HepG2 (cell line): ENCODE measurements around the gene TNFRSF6B. TPM values are rescaled to one million over a fixed set of nuclear protein-coding genes. Genes with fewer than 3 reads are reported as not detected.

Source experiments
- EED ChIP-seq: sonication (generic); formaldehyde crosslinking; IDR thresholded peaks from 2 replicates; pipeline ENCODE4 v1.5.0; 2020; ENCODE audit warnings: mild to moderate bottlenecking, missing genetic modification reagents
- HOXD1 ChIP-seq: sonication (generic); formaldehyde crosslinking; IDR thresholded peaks from 2 replicates; pipeline ENCODE4 v1.5.0; 2020; ENCODE audit warnings: missing genetic modification reagents
- MAF1 ChIP-seq: sonication (generic); formaldehyde crosslinking; IDR thresholded peaks from 2 replicates; pipeline ENCODE4 v1.5.0; 2020; ENCODE audit warnings: missing genetic modification reagents, borderline replicate concordance
- NFKB2 ChIP-seq: sonication (generic); formaldehyde crosslinking; IDR thresholded peaks from 2 replicates; pipeline ENCODE4 v1.4.0; 2020; ENCODE audit warnings: missing genetic modification reagents, borderline replicate concordance
- NONO ChIP-seq, 2 experiments: fragments of 450-650 bp in 1 of 2; sonication (generic) in 1 of 2; formaldehyde crosslinking in 1 of 2; IDR thresholded peaks in 1 of 2; conservative IDR thresholded peaks in 1 of 2; 2 replicates each; pipeline versions ENCODE4 v1.6.1 to v1.8.0; 2017 to 2022; ENCODE audit warnings: mild to moderate bottlenecking in 1 of 2, missing genetic modification reagents in 1 of 2, moderate library complexity in 1 of 2
- NRL ChIP-seq: sonication (generic); formaldehyde crosslinking; IDR thresholded peaks from 2 replicates; pipeline ENCODE4 v1.5.0; 2020; ENCODE audit warnings: missing genetic modification reagents, mild to moderate bottlenecking, moderate library complexity, borderline replicate concordance
- RFXAP ChIP-seq: sonication (generic); formaldehyde crosslinking; IDR thresholded peaks from 2 replicates; pipeline ENCODE4 v1.4.0; 2020; ENCODE audit warnings: missing genetic modification reagents, borderline replicate concordance
- ZFP36L1 ChIP-seq: sonication (generic); formaldehyde crosslinking; IDR thresholded peaks from 2 replicates; pipeline ENCODE4 v1.8.0; 2022; ENCODE audit warnings: mild to moderate bottlenecking, missing genetic modification reagents, moderate library complexity
- ZFP62 ChIP-seq: sonication (generic); formaldehyde crosslinking; IDR thresholded peaks from 2 replicates; pipeline ENCODE4 v1.4.0; 2020; ENCODE audit warnings: missing genetic modification reagents
- ZNF235 ChIP-seq: sonication (generic); formaldehyde crosslinking; IDR thresholded peaks from 2 replicates; pipeline ENCODE4 v1.8.1; 2023; ENCODE audit warnings: mild to moderate bottlenecking, missing genetic modification reagents, borderline replicate concordance
- ZNF263 ChIP-seq: sonication (generic); formaldehyde crosslinking; IDR thresholded peaks from 2 replicates; pipeline ENCODE4 v1.4.0; 2020; ENCODE audit warnings: missing genetic modification reagents
- ZNF572 ChIP-seq: sonication (generic); formaldehyde crosslinking; IDR thresholded peaks from 2 replicates; pipeline ENCODE4 v1.5.1; 2020; ENCODE audit warnings: mild to moderate bottlenecking, missing genetic modification reagents
- ZNF792 ChIP-seq: IDR thresholded peaks from 2 replicates; pipeline ENCODE4 v1.6.1; 2016
- polyA plus RNA-seq, 8 experiments: library from polyadenylated mRNA; depleted of rRNA in 3 of 8; stranded (reverse) in 7 of 8; unstranded in 1 of 8; fragments of >200 nt; fragmentation: Illumina TruSeq in 4 of 8; extraction: Trizol in 4 of 8; gene quantifications; 2 replicates each; pipeline versions ENCODE4 v1.2.1 to v1.2.3, GENCODE V29; 2011 to 2016; ENCODE audit warnings: low read depth in 4 of 8, missing spikeins in 1 of 8, mixed read lengths in 1 of 8; ENCODE audit not compliant: insufficient read depth in 1 of 8
- total RNA-seq, 5 experiments: library from RNA; depleted of rRNA; stranded (reverse); fragments of >200 nt; fragmentation: Illumina TruSeq; extraction: Trizol; gene quantifications; 2 replicates each; pipeline ENCODE4 v1.2.3, GENCODE V29; 2016; ENCODE audit warnings: low read depth in 1 of 5
- TF ChIP-seq, protein P1 (sequence below): sonication (generic); formaldehyde crosslinking; IDR thresholded peaks from 2 replicates; pipeline ENCODE4 v1.8.1; 2023; ENCODE audit warnings: mild to moderate bottlenecking, missing genetic modification reagents
- TF ChIP-seq, protein P2 (sequence below): sonication (generic); formaldehyde crosslinking; conservative IDR thresholded peaks from 2 replicates; pipeline ENCODE4 v1.4.0; 2020; ENCODE audit warnings: missing genetic modification reagents
- TF ChIP-seq, protein P3 (sequence below): sonication (generic); formaldehyde crosslinking; IDR thresholded peaks from 2 replicates; pipeline ENCODE4 v1.5.1; 2020; ENCODE audit warnings: mild to moderate bottlenecking, missing genetic modification reagents, borderline replicate concordance
- TF ChIP-seq, protein P4 (sequence below): sonication (generic); formaldehyde crosslinking; IDR thresholded peaks from 2 replicates; pipeline ENCODE4 v1.5.1; 2020; ENCODE audit warnings: missing genetic modification reagents, mild to moderate bottlenecking, borderline replicate concordance
- TF ChIP-seq, protein P5 (sequence below): sonication (generic); formaldehyde crosslinking; IDR thresholded peaks from 2 replicates; pipeline ENCODE4 v1.5.0; 2020; ENCODE audit warnings: mild to moderate bottlenecking, missing genetic modification reagents

Gene TNFRSF6B
- total and polyA plus RNA-seq, 2 of the 13 experiments (the other 11 are each of a cell fraction or from before 2014, with no cell fraction given) = 0.24 TPM; not detected in 1

DNA sequence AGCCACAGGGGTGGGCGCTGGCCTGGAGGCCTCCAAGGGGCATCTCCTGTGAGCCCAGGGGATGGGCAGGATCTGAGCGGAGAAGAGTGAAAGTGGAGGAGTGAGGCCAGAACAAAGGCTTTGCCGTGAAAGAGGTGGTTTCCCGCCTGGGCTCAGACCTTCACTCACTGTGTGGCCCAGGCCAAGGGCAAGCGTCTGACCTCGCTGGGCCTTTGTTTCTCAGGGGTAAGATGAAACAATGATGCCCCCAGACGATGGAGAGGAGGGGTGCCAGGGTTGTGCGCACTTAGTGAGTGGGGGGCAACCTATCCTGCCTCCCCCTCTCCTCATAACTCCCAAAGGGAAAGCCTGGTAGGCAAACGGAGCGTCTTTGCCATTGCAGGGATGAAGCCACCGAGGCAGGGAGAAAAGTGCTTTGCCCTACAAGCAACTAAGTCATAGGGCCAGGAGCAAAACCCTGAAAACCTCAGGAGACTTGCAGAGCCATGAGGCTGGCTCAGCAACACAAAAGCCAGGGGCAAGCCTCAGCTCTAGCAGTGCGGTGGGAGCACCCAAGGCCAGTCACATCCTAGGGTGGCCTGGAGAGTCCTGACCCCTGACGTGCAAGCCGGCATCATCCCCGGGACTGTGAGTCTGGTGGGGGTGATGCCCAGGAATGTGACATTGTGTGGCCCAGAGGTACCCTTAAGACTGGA, 42.3 kb upstream of the TNFRSF6B start (continued):
- TF ChIP-seq EED (CRISPR knock-in tag) (0 out of 2 replicates have a peak, but pooled peaks have one; percentile 49), NRL (CRISPR knock-in tag) (0 out of 2 replicates have a peak, but pooled peaks have one; percentile 11), MAF1 (CRISPR knock-in tag) (no peak), NFKB2 (peak; percentile 67; the same call in 1 of the 2 replicates), ZFP36L1 (CRISPR knock-in tag) (no peak), ZNF263 (CRISPR knock-in tag) (0 out of 2 replicates have a peak, but pooled peaks have one; percentile 20), ZNF235 (CRISPR knock-in tag) (0 out of 2 replicates have a peak, but pooled peaks have one; percentile 61), ZNF572 (CRISPR knock-in tag) (no peak), HOXD1 (CRISPR knock-in tag) (0 out of 2 replicates have a peak, but pooled peaks have one; percentile 15), ZFP62 (CRISPR knock-in tag) (no peak), ZNF792 (CRISPR knock-in tag) (no peak), RFXAP (0 out of 2 replicates have a peak, but pooled peaks have one; percentile 28), NONO (IDR thresholded peaks at IDR 0.05) (no peak), NONO (CRISPR knock-in tag; conservative IDR thresholded peaks at IDR 0.05) (0 out of 2 replicates have a peak, but pooled peaks have one; percentile 1)
- TF ChIP-seq, protein P1, sequence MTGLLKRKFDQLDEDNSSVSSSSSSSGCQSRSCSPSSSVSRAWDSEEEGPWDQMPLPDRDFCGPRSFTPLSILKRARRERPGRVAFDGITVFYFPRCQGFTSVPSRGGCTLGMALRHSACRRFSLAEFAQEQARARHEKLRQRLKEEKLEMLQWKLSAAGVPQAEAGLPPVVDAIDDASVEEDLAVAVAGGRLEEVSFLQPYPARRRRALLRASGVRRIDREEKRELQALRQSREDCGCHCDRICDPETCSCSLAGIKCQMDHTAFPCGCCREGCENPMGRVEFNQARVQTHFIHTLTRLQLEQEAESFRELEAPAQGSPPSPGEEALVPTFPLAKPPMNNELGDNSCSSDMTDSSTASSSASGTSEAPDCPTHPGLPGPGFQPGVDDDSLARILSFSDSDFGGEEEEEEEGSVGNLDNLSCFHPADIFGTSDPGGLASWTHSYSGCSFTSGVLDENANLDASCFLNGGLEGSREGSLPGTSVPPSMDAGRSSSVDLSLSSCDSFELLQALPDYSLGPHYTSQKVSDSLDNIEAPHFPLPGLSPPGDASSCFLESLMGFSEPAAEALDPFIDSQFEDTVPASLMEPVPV (CRISPR knock-in tag) = 0 out of 2 replicates have a peak, but pooled peaks have one; percentile 0
- TF ChIP-seq, protein P2, sequence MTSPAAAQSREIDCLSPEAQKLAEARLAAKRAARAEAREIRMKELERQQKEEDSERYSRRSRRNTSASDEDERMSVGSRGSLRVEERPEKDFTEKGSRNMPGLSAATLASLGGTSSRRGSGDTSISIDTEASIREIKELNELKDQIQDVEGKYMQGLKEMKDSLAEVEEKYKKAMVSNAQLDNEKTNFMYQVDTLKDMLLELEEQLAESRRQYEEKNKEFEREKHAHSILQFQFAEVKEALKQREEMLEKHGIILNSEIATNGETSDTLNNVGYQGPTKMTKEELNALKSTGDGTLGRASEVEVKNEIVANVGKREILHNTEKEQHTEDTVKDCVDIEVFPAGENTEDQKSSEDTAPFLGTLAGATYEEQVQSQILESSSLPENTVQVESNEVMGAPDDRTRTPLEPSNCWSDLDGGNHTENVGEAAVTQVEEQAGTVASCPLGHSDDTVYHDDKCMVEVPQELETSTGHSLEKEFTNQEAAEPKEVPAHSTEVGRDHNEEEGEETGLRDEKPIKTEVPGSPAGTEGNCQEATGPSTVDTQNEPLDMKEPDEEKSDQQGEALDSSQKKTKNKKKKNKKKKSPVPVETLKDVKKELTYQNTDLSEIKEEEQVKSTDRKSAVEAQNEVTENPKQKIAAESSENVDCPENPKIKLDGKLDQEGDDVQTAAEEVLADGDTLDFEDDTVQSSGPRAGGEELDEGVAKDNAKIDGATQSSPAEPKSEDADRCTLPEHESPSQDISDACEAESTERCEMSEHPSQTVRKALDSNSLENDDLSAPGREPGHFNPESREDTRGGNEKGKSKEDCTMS = no peak
- TF ChIP-seq, protein P3, sequence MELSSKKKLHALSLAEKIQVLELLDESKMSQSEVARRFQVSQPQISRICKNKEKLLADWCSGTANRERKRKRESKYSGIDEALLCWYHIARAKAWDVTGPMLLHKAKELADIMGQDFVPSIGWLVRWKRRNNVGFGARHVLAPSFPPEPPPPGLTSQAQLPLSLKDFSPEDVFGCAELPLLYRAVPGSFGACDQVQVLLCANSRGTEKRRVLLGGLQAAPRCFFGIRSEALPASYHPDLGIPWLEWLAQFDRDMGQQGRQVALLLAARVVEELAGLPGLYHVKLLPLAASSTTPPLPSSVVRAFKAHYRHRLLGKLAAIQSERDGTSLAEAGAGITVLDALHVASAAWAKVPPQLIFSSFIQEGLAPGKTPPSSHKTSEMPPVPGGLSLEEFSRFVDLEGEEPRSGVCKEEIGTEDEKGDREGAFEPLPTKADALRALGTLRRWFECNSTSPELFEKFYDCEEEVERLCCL (CRISPR knock-in tag) = no peak
- TF ChIP-seq, protein P4, sequence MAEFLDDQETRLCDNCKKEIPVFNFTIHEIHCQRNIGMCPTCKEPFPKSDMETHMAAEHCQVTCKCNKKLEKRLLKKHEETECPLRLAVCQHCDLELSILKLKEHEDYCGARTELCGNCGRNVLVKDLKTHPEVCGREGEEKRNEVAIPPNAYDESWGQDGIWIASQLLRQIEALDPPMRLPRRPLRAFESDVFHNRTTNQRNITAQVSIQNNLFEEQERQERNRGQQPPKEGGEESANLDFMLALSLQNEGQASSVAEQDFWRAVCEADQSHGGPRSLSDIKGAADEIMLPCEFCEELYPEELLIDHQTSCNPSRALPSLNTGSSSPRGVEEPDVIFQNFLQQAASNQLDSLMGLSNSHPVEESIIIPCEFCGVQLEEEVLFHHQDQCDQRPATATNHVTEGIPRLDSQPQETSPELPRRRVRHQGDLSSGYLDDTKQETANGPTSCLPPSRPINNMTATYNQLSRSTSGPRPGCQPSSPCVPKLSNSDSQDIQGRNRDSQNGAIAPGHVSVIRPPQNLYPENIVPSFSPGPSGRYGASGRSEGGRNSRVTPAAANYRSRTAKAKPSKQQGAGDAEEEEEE (CRISPR knock-in tag) = no peak
- TF ChIP-seq, protein P5, sequence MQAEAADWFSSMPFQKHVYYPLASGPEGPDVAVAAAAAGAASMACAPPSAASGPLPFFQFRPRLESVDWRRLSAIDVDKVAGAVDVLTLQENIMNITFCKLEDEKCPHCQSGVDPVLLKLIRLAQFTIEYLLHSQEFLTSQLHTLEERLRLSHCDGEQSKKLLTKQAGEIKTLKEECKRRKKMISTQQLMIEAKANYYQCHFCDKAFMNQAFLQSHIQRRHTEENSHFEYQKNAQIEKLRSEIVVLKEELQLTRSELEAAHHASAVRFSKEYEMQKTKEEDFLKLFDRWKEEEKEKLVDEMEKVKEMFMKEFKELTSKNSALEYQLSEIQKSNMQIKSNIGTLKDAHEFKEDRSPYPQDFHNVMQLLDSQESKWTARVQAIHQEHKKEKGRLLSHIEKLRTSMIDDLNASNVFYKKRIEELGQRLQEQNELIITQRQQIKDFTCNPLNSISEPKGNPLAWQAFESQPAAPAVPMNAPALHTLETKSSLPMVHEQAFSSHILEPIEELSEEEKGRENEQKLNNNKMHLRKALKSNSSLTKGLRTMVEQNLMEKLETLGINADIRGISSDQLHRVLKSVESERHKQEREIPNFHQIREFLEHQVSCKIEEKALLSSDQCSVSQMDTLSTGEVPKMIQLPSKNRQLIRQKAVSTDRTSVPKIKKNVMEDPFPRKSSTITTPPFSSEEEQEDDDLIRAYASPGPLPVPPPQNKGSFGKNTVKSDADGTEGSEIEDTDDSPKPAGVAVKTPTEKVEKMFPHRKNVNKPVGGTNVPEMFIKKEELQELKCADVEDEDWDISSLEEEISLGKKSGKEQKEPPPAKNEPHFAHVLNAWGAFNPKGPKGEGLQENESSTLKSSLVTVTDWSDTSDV (CRISPR knock-in tag) = 0 out of 2 replicates have a peak, but pooled peaks have one; percentile 47
